Epidermal melanocyte (primary cell): Measurements from ENCODE around the gene PSD2.

ENCODE experiments used
- DNase-seq: peaks from one replicate; pipeline ENCODE4 v3.0.0; 2011; ENCODE audit warnings: low spot score; ENCODE audit not compliant: insufficient read length

PSD2 gene

DNA sequence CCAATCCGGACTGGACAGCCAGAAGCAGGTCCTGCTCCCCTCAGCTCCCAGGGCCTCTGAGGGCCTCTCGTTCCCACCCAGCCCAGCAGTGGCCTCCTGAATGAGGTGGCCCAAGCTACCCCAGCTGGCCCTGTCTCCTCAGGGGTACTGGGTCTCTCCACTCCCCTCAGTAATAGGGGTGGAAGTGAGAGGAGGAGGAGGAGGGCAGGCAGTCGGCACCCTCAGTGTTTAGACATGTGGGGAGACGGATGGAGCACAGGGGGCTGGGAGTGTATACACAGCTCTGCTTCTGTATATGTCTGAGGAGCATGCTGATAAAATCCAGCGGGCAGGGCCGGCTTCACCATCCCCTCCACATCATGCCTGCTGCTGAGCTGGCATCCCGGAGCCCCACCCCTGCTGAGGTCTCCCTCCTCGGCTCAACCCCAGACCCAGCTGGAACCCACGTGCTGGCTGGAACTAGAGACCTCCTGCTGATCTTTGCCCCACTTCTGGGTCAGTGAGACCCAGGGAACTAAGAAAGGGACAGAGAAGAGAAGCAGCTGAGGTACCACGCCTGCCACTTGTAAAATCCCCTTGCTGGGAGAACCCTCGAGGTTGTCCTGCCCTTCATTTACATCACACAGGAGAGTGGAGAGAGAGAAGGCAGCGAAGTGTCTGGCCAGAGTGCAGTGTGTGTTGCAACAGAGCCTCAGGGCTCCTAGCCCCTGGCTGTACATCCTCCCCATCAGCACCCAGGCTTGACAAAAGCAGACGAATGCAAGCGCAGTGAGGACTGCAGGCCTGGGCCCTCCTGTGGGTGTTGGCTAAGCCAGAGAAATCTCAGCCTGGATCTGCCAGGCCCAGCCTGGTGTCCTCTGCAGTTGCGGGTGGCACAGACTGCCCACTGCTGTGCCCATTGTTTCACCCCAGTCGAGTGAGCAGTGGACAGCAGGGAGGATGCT, 77.5 kb downstream of the PSD2 start:
- DNase-seq, result no peak

DNA sequence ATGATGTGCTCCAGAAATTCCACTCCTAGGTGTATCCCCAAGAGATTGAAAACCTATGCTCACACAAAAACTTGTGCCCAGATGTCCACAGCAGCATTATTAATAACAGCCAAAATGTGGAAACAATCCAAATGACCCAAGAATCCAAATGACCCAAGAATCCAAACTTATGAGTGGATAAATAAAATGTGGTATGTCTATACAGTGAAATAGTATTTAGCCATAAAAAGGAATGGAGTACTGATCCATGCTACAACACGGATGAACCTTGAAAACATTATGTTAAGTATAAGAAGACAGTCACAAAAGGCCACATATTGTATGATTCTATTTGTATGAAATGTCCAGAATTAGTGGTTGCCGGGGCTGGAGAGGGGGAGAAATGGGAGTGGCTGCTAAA, 80.3 kb downstream of the PSD2 start:
- DNase-seq, result no peak

DNA sequence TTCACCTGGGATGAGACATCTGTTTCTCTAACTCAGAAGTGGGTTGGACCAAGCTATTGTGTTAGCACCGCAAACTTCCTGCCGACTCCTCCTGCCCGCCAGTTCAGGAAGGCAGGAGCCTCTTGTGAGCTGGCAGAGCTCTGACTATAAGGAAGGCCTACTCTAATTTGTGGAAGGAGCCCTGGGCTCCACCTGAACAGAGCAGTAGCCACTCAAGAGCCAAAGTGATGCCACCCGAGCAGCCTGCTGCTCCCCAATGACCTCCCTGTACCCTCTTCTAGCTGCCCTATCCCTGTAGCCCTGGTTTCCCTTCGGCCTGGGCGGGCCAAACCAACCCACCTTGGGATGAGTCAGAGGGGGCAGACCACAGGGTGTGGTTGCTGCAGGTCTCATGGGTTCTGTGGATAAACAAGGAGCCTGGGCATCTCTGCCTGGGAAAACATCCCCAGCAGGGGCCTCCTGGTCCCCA, 81.6 kb downstream of the PSD2 start:
- no peak for DNase-seq

DNA sequence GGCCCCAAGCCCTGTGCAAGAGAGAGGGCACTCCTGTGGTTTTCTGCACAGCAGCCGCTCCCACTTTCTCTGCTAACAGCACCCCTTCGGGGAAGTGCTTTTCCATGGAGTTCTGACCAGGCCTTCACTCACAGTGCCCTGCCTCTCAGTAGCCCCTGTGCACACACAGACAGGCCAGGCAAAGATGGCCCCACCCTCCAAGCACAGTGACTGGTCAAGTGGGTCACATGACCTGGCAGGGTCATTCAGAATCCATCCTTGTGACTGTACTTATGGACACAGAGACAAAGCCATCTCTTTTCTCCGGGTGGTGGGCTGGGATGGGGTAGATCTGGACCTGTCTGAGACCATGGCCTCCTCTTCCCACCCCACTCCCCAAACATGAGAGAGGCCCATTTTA, 82.5 kb downstream of the PSD2 start:
- DNase-seq, result no peak

DNA sequence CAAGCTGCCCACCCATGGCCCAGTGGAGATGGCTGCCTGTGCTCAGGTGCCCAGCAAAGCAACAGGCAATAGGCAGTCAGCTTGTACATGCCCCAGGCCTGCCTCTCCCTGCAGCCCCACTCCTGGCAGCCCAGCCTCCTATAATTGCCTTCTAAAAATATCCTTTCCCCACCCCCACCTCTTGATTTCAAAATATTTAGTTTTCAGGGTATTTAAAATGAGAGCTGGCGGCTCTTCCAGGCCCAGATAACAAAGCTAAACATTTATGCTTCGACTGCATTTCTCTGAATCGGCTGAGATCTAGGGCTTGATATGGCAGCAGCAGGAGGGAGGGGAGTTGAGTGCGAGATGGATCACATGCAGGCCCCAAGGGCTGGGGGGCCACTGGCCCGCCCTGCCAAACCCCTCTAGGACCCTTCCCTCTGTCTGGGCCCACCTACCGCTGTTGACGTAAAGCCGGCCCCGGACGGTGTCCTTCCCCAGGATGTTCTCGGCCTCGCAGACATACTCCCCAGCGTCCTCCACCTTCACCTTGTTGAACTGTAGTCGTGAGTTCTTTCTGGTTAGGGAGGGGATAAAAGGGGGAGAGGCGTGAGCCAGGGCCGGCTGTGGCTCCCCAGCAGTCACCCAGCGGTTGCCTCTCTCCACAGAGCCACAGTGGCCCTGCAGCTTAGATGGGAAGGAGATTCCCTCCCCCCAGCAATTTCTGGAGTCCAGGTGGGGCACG, 85.0 kb downstream of the PSD2 start:
- DNase-seq, result no peak

DNA sequence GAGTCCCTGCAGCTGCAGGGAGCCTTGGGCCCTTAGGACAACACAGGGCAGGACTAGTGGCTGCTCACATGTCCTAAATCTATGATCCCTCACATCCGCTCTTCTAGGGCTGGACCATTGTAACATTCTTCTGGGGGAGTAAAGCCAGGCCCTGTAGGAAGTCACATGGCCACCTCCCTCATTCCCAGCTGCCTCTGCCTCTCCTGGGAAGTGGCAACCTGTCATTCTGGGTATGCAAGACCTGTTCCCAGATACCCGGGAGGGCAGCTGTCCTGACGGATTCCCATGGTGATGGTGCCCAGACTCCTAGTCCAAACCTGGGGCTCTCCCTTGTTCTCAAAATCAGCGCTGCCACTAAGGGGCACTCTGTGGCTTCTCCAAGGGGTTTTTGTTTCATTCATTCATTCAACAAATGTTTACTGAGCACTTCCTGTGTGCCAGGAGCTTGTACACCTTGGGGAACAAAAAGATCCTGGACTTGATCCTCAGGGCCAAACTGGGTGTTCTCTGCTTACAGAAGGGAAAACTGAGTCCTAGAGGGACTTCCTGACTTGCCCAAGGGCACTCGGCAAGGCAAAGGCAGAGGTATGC, 85.6 kb downstream of the PSD2 start:
- DNase-seq, result no peak

DNA sequence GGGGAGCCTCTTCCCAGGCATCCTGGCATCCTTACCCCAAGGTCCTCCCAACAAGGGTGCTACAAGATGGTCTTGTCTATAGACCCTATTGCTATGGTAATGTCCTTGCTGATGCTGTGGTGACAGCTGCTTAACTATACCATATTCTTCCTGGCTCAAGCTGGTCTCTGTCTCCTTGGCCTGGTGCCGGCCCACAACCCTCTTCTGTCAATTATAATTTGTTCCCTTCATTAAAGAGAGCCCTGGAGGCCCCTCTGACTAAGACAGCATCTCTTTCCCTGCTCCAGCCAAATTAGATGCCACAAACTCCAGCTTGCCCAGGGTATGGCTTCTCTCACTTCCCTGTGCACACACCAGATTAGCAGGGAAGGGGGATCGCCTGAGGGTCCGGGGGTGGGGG, 86.7 kb downstream of the PSD2 start:
- DNase-seq, result no peak

DNA sequence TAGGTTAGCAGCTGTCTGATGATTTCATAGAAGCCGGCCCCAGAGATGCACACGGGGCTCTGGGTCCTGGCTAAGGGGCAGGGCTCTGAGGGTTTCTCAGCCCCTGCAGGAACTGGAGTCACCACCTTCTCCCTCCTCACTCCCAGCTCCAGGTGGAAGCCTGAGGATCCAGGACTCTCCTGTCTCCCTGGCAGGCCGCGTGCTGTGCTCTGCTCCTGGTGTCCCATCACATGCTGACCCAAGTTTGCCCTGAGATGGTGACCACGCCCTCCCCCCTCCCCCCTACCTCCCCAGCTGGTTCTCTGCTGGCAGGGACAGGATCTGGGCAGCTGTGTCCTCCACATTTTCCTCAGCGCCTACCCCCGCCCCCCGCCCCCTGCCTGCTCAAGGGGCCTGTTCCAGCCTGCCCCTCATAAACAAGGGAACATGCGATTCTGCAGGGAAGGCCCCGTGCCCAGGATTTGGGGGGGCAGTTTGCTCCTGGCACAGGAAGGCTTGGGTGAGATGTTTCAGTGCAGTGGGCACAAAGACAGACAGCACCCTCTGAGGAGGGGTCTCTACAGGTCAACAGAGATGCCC, 87.4 kb downstream of the PSD2 start:
- DNase-seq, result no peak

DNA sequence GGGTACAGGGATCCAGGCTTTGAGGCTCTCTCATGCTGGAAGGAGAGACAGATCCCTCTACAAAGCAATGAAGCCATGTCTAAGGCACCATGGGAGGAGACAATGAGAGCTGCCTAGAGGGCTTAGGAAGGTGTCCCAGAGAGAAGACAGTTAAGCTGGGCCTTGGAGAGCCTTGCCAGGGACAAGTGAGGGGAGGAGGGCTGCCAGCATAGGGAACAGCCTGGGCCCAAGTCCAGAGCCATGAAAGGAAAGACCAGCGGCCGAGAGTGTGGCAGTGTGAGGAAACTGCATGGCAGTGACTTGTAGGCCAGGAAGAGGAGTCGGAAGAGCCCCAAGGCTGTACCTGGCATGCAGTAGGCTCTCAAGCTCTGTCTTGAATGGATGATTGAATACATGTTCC, 88.5 kb downstream of the PSD2 start:
- DNase-seq, result no peak

DNA sequence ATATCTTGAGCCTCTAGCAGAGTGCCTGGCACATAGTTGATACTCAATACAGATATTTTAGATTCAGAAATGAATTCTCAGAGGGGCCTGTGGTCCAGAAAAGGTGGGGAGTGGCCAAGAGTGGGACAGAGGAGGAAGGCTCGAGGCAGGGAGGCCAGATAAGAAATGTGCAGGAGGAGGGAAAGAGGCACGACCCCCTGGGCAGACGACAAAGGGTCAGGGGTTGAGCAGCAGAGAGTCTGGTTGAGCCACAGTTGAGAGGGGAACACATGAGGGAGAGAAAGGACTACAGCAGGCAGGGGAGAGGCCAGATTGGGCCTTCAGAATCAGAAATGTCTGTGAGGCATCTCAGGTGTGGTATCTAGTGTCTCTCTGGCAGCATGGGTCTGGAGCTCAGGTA, 89.1 kb downstream of the PSD2 start:
- DNase-seq, result no peak

DNA sequence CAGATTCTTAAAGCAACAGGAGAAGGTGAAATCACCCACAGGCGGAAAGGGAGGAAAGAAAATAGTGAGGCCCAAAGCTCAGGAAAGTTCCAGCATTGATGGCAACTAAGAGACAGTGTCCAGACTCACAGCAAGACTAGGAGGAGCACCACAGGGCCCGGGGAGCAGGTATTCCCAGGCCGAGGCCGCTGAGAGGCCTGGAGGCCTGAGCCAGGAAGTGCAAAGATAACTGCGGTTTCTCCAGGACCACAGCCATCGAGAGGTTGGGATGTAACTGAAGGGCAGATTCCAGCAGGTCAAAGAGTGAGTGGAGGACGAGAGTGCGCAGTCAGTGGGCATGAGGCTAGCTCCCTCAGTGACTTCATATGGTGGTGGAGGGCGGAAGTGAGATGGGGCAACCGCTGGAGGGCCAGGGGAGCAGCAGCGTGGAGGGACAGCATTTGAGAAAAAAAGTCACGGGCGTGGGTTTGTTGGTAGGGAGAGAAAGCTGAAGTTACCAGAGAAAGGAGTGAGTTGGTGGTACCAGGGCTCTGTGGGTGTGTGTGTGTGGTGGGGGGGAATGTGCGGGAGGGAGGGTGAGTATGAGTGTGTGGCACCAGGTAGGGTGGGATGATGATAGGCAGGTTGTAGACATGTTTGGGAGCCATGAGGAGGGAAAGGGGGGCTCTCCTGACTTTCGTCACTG, 89.7 kb downstream of the PSD2 start:
- no peak for DNase-seq

DNA sequence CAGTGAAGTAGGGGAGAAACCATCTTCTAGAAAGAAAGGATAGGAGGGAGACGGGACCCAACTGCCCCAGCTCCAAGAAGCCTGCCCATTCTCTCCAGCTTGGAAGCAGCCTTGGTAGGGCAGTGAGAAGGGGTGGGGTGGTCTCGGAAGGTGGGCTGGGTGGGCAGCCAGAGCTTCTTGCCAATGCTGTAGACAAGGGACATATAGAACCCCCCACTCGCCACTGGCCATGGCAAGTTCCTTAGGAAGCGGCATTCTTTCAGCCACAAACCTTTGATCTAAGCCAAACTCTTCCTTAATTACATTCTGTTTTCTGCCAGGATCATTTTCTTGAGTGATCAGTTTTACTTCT, 90.2 kb downstream of the PSD2 start:
- no peak for DNase-seq

DNA sequence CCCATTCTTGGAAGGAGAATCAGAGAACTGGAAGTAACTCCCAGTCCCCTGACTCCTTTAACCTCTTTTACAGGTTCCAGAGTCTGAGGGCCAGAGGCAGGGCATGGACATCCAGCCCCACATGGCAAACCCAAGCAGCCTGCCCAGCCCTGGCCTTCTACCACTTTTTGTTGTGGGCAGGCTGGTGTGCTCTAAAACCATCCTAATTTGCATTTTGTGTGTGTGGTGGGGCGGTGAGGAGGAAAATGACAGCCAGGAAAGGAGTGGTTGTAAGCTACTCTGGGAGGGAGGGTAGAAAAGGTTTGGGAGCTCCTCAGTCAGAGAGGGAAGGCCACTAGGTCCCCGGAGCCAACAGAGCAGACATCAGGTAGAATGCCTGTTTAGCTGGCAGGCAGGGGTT, 90.6 kb downstream of the PSD2 start:
- DNase-seq, result no peak

DNA sequence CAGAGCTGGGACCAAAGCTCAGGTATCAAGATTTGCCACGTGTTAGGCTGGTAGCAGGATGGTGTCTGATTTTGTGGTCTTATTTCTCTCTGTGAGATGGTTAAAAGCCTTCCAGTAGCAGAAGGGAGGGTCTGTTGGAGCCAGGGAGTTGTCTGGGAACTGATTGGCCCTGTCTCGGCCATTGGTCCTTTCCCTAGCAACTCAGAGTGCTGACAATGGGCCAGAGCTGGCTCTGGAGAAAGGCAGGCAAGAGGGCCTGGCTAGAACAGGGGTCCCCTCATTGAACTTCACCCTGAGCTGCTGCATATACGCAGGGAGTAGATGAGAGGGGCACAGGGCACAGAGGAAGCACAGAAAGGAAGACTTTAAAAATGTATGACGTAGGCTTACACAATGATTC, 92.8 kb downstream of the PSD2 start:
- DNase-seq, result no peak

DNA sequence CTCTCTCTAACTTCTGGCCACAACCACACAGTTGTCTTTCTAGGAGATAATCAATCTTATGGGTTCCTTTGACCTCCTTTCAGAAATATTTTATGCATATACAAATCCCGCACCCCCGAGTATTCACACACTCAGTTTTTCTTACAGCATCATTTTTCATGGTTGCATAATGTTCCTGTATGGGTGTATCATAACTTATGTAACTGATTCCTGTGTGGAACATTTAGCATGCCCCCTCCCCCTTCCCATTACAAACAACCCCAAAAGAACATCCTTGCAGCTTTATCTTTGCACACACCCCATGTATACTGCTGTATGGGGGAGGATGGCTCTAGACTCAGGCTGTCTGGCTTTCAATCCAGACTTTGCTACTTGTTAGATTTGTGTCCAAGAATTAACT, 93.8 kb downstream of the PSD2 start:
- no peak for DNase-seq

DNA sequence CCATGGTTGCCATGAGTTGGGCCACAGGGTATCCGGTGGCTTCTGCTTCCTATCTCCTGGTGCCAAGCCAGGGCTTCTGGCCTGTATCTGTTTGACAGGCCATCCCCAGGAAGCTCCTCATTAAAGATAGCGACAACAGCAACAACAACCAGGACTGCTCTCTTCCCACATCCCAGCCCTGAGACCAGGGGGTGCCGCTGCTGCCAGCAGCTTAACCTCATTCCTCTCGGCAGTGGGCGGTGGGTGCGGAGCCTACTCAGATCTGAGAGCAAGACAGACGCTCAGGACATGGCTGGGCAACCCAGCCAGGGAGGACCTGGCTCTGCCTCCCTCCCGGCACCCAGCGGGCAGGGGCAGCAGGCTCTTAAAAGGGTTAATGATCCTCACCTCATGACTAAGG, 98.3 kb downstream of the PSD2 start:
- no peak for DNase-seq
